H1 (cell line): ENCODE data around the gene SRPRB. TPM values are rescaled to one million over a fixed set of nuclear protein-coding genes. Genes with fewer than 3 reads are reported as not detected.

Experiments
- CTCF ChIA-PET: fragments of 300-600 bp; sonication (Branson Sonifier 250); formaldehyde crosslinking; loops from one replicate; lab custom pipeline; 2021; ENCODE audit not compliant: partially characterized antibody; lab: Charles Lee
- POLR2A ChIA-PET: fragments of 300-600 bp; sonication (Branson Sonifier 250); formaldehyde crosslinking; loops from one replicate; lab custom pipeline; 2021; ENCODE audit warnings: inconsistent platforms; ENCODE audit not compliant: partially characterized antibody; lab: Charles Lee
- DNase-seq, 2 experiments: peaks; one replicate each; pipeline versions ENCODE4 v3.0.0 to v3.0.0-alpha.2; 2010 to 2022; ENCODE audit warnings: low spot score in 2 of 2, low read depth in 1 of 2, mixed read lengths in 1 of 2
- FAIRE-seq: peaks from 2 replicates; lab custom pipeline; 2011; peaks lifted over from hg19 to GRCh38; lab: Jason Lieb, UNC
- H2AFZ ChIP-seq: 2 replicates; pipeline ENCODE4 v1.8.1; 2012; ENCODE audit warnings: low read length, inconsistent platforms
- H2AK5ac ChIP-seq: 2 replicates; pipeline ENCODE4 v1.6.1; 2013; ENCODE audit warnings: low read depth, low read length
- H2BK120ac ChIP-seq: replicated peaks from 2 replicates; pipeline ENCODE3; 2013; ENCODE audit warnings: low read depth, low read length, inconsistent platforms
- H2BK12ac ChIP-seq: 2 replicates; pipeline ENCODE4 v1.6.1; 2013; ENCODE audit warnings: low read depth, low read length
- H2BK15ac ChIP-seq: 2 replicates; pipeline ENCODE4 v1.6.1; 2013; ENCODE audit warnings: low read length
- H2BK20ac ChIP-seq: 2 replicates; pipeline ENCODE4 v1.6.1; 2013; ENCODE audit warnings: low read length
- H2BK5ac ChIP-seq: 2 replicates; pipeline ENCODE4 v1.6.1; 2013; ENCODE audit warnings: low read depth, low read length
- H3K14ac ChIP-seq: 2 replicates; pipeline ENCODE4 v1.6.1; 2013; ENCODE audit warnings: inconsistent platforms; ENCODE audit not compliant: insufficient read length
- H3K18ac ChIP-seq: 2 replicates; pipeline ENCODE4 v1.6.1; 2013; ENCODE audit warnings: low read length; ENCODE audit errors: extremely low read depth
- H3K23ac ChIP-seq: 2 replicates; pipeline ENCODE4 v1.6.1; 2013; ENCODE audit warnings: inconsistent platforms; ENCODE audit not compliant: insufficient read length
- H3K23me2 ChIP-seq: 2 replicates; pipeline ENCODE4 v1.6.1; 2013; ENCODE audit warnings: low read depth, low read length
- H3K27ac ChIP-seq: 2 replicates; pipeline ENCODE4 v1.6.1; 2011; ENCODE audit warnings: low read depth, low read length, inconsistent platforms
- H3K27me3 ChIP-seq, 4 experiments: replicated peaks in 1 of 4; 1 replicate in 1 of 4; 2 replicates in 3 of 4; pipeline versions ENCODE4 v1.6.1 to v1.8.1; 2011 to 2013; ENCODE audit warnings: low read length in 3 of 4, mild to moderate bottlenecking in 3 of 4, inconsistent platforms in 2 of 4, mixed read lengths in 2 of 4, moderate library complexity in 1 of 4; ENCODE audit not compliant: control insufficient read depth in 3 of 4, insufficient read depth in 3 of 4; ENCODE audit errors: extremely low read depth in 1 of 4
- H3K36me3 ChIP-seq, 4 experiments: 2 replicates each; pipeline versions ENCODE4 v1.6.1 to v1.8.1; 2011 to 2013; ENCODE audit warnings: mild to moderate bottlenecking in 4 of 4, low read length in 3 of 4, moderate library complexity in 2 of 4, control low read depth in 1 of 4, inconsistent platforms in 1 of 4; ENCODE audit not compliant: insufficient read depth in 4 of 4, control insufficient read depth in 2 of 4
- H3K4ac ChIP-seq: replicated peaks from 2 replicates; pipeline ENCODE3; 2013; ENCODE audit warnings: low read length, low read depth, mixed read lengths, inconsistent platforms; ENCODE audit not compliant: insufficient read length
- H3K4me1 ChIP-seq, 4 experiments: replicated peaks in 1 of 4; 1 replicate in 1 of 4; 2 replicates in 3 of 4; pipeline versions ENCODE4 v1.6.1 to v1.8.1; 2011 to 2013; ENCODE audit warnings: low read length in 3 of 4, inconsistent platforms in 2 of 4, mixed read lengths in 1 of 4; ENCODE audit not compliant: insufficient read depth in 4 of 4, control insufficient read depth in 3 of 4
- H3K4me2 ChIP-seq, 2 experiments: 2 replicates each; pipeline versions ENCODE4 v1.6.1 to v1.8.1; 2011 to 2013; ENCODE audit warnings: low read depth in 2 of 2, low read length in 2 of 2, control low read depth in 1 of 2, inconsistent platforms in 1 of 2, mild to moderate bottlenecking in 1 of 2; ENCODE audit not compliant: insufficient read depth in 1 of 2
- H3K4me3 ChIP-seq, 4 experiments: fragments of 200-600, 300-600 bp in 1 of 4; sonication (generic), shearing (Covaris generic), sonication (Bioruptor Twin) in 1 of 4; 2 replicates each; pipeline versions ENCODE4 v1.5.1 to v1.8.1; 2011 to 2016; ENCODE audit warnings: low read length in 4 of 4, low read depth in 3 of 4, control low read depth in 2 of 4, inconsistent platforms in 2 of 4, mild to moderate bottlenecking in 2 of 4, mixed read lengths in 1 of 4, moderate library complexity in 1 of 4; ENCODE audit not compliant: insufficient read depth in 2 of 4; ENCODE audit errors: extremely low read depth in 1 of 4
- H3K56ac ChIP-seq: replicated peaks from 2 replicates; pipeline ENCODE3; 2013; ENCODE audit warnings: low read depth, mild to moderate bottlenecking, mixed read lengths, low read length, inconsistent platforms; ENCODE audit not compliant: insufficient read length
- H3K79me1 ChIP-seq: 2 replicates; pipeline ENCODE4 v1.6.1; 2013; ENCODE audit warnings: low read depth, low read length, control low read depth
- H3K79me2 ChIP-seq, 2 experiments: 2 replicates each; pipeline versions ENCODE4 v1.6.1 to v1.8.1; 2012 to 2013; ENCODE audit warnings: low read length in 2 of 2, mild to moderate bottlenecking in 2 of 2, inconsistent platforms in 1 of 2; ENCODE audit not compliant: insufficient read depth in 2 of 2, control insufficient read depth in 1 of 2
- H3K9ac ChIP-seq, 4 experiments: replicated peaks in 1 of 4; 1 replicate in 1 of 4; 2 replicates in 3 of 4; pipeline versions ENCODE4 v1.6.1 to v1.8.1; 2011 to 2013; ENCODE audit warnings: low read depth in 3 of 4, low read length in 3 of 4, control low read depth in 2 of 4, mild to moderate bottlenecking in 2 of 4, moderate library complexity in 2 of 4, inconsistent platforms in 1 of 4; ENCODE audit errors: extremely low read depth in 1 of 4
- H3K9me3 ChIP-seq, 2 experiments: 2 replicates each; pipeline versions ENCODE4 v1.6.1 to v1.8.1; 2012 to 2013; ENCODE audit warnings: mild to moderate bottlenecking in 2 of 2, moderate library complexity in 2 of 2, control low read depth in 1 of 2, inconsistent platforms in 1 of 2, low read depth in 1 of 2, low read length in 1 of 2, mixed read lengths in 1 of 2; ENCODE audit not compliant: insufficient read depth in 2 of 2
- H4K20me1 ChIP-seq, 2 experiments: replicated peaks in 1 of 2; 2 replicates each; pipeline versions ENCODE3 to v1.8.1; 2011 to 2013; ENCODE audit warnings: inconsistent platforms in 2 of 2, low read length in 2 of 2, mild to moderate bottlenecking in 1 of 2; ENCODE audit not compliant: insufficient read depth in 2 of 2, control insufficient read depth in 1 of 2
- H4K5ac ChIP-seq: 2 replicates; pipeline ENCODE4 v1.6.1; 2013; ENCODE audit warnings: low read length, low read depth, mixed read lengths, inconsistent platforms; ENCODE audit not compliant: insufficient read length
- H4K8ac ChIP-seq: 2 replicates; pipeline ENCODE4 v1.8.0; 2013; ENCODE audit warnings: mild to moderate bottlenecking, moderate library complexity, low read length, inconsistent platforms; ENCODE audit not compliant: insufficient read depth; ENCODE audit errors: extremely low read depth
- H4K91ac ChIP-seq: replicated peaks from 2 replicates; pipeline ENCODE3; 2013; ENCODE audit warnings: low read length, mixed read lengths, inconsistent platforms; ENCODE audit not compliant: insufficient read length
- CBX5 ChIP-seq: fragments of 300-800, 300-1000 bp; sonication (generic); IDR thresholded peaks from 2 replicates; pipeline ENCODE4 v1.7.1; 2016; ENCODE audit warnings: antibody characterized with exemption, low read length, low read depth
- GTF2F1 ChIP-seq: IDR thresholded peaks from 2 replicates; pipeline ENCODE4 v1.6.1; 2012; ENCODE audit warnings: low read depth, low read length, improper control_type of control experiment, borderline replicate concordance
- NANOG ChIP-seq: IDR thresholded peaks from 2 replicates; pipeline ENCODE4 v1.6.1; 2011; ENCODE audit warnings: low read length, low read depth, mild to moderate bottlenecking, inconsistent platforms; ENCODE audit not compliant: insufficient read depth, poor library complexity, severe bottlenecking
- RBBP5 ChIP-seq: IDR thresholded peaks from 2 replicates; pipeline ENCODE4 v1.7.1; 2012; ENCODE audit warnings: low read depth, mild to moderate bottlenecking, inconsistent platforms, low read length, moderate library complexity, borderline replicate concordance
- TCF12 ChIP-seq: IDR thresholded peaks from 2 replicates; pipeline ENCODE4 v1.6.1; 2011; ENCODE audit warnings: low read depth, mild to moderate bottlenecking, low read length
- WGBS, 2 experiments: shearing (Covaris generic) in 1 of 2; methylation state at CpG; one replicate each; pipeline versions ENCODE4 v1.1.6 to v1.1.7; 2013 to 2015; ENCODE audit warnings: low lambda C conversion rate in 2 of 2, mixed read lengths in 2 of 2, inconsistent platforms in 1 of 2, low coverage in 1 of 2, missing lambda C conversion rate in 1 of 2; ENCODE audit not compliant: insufficient replicate concordance in 2 of 2, insufficient coverage in 1 of 2, insufficient read length in 1 of 2; ENCODE audit errors: extremely low coverage in 1 of 2, missing lambda C conversion rate in 1 of 2; 5-methylcytosine and 5-hydroxymethylcytosine counted together
- polyA plus RNA-seq, 7 experiments: library from polyadenylated mRNA; depleted of rRNA in 3 of 7; stranded (reverse) in 5 of 7; unstranded in 2 of 7; fragments of >200 nt in 5 of 7; fragments of 200-250 nt in 2 of 7; gene quantifications; 1 replicate in 5 of 7; 2 replicates in 1 of 7; 4 replicates in 1 of 7; pipeline versions ENCODE4 v1.2.1 to v1.2.3, GENCODE V29; 2011 to 2013; ENCODE audit warnings: missing spikeins in 2 of 7, mixed read lengths in 2 of 7
- total RNA-seq: library from RNA; stranded (reverse); fragmentation: NEBNext Ultra II Directional; extraction: Animal tissue kit (Norgen Biotek cat#: 25700); gene quantifications from 2 replicates; pipeline ENCODE4 v1.2.1, GENCODE V29; 2021

Gene SRPRB
- total and polyA plus RNA-seq, 2 of the 8 experiments (the other 6 are each of a cell fraction or from before 2014, with no cell fraction given): 15.9 to 49.8 TPM

GRCh38 chr3:133763797-133764683, 41.6 kb upstream of the SRPRB start:
- FAIRE-seq: no peak
- H3K4ac ChIP-seq: no peak overlapping the region
- H3K4me2 ChIP-seq: no peak overlapping the region
- H3K79me1 ChIP-seq: no peaks in the 10 kb centered on the region
- DNase-seq: no peak
- H4K91ac ChIP-seq: no peak overlapping the region
- no peaks in the 10 kb centered on the region for H3K27me3 ChIP-seq
- no peak overlapping the region; the same call in 1 of the 2 replicates for H2BK15ac ChIP-seq
- TF ChIP-seq CBX5 (no peak), RBBP5 (no peak), GTF2F1 (no peak), NANOG (no peak), TCF12 (no peak)
- H3K14ac ChIP-seq: no peak overlapping the region
- H2BK120ac ChIP-seq: no peak overlapping the region
- CTCF ChIA-PET: interaction anchor here (0.6 to 1.5 kb wide), 2 partner anchors 8 to 58 kb away, joined by 3 to 4 read pairs; no protein-coding TSS in a partner anchor
- H3K9me3 ChIP-seq: no peaks in the 10 kb centered on the region
- no peak overlapping the region for H3K23ac ChIP-seq
- no peak overlapping the region for H3K4me3 ChIP-seq
- H3K9ac ChIP-seq: no peak overlapping the region
- WGBS, 2 experiments: 86% methylated on average over 6 of the region's 6 CpGs; no CpG with 5 or more reads in 1 of the 2 experiments
- no peaks in the 10 kb centered on the region for H4K20me1 ChIP-seq
- no peak overlapping the region for H2AK5ac ChIP-seq
- H3K56ac ChIP-seq: no peak overlapping the region
- H2AFZ ChIP-seq: no peak overlapping the region
- no peaks in the 10 kb centered on the region for H3K79me2 ChIP-seq
- POLR2A ChIA-PET: no interaction called here
- H2BK5ac ChIP-seq: no peak overlapping the region
- no peak overlapping the region for H2BK20ac ChIP-seq
- no peak overlapping the region for H4K5ac ChIP-seq
- H3K27ac ChIP-seq: no peak overlapping the region
- no peaks in the 10 kb centered on the region for H3K36me3 ChIP-seq
- peaks cover 0 to 4% (median under 1%) of the 10 kb centered on the region in 4 experiments; a peak in 1 of 7 replicates for H3K4me1 ChIP-seq
- no peak overlapping the region for H3K18ac ChIP-seq
- H4K8ac ChIP-seq: no peak overlapping the region
- H3K23me2 ChIP-seq: no peaks in the 10 kb centered on the region
- H2BK12ac ChIP-seq: no peak overlapping the region
